Lower leg skin (tissue), 3 donors: ENCODE results near the gene JMJD7.

ENCODE experiments used
- POLR2A ChIP-seq, 2 donors: fragments of 450-650 bp; IDR thresholded peaks; one replicate each; pipeline ENCODE4 v1.6.1; 2016 to 2017; ENCODE audit warnings: antibody characterized with exemption in 2 of 2, mild to moderate bottlenecking in 1 of 2, moderate library complexity in 1 of 2
- TF ChIP-seq, protein P1 (sequence below), 3 donors: fragments of 450-650 bp; IDR thresholded peaks; one replicate each; pipeline ENCODE4 v1.5.1; 2016; ENCODE audit warnings: antibody characterized with exemption in 3 of 3, mild to moderate bottlenecking in 3 of 3, moderate library complexity in 2 of 3

DNA sequence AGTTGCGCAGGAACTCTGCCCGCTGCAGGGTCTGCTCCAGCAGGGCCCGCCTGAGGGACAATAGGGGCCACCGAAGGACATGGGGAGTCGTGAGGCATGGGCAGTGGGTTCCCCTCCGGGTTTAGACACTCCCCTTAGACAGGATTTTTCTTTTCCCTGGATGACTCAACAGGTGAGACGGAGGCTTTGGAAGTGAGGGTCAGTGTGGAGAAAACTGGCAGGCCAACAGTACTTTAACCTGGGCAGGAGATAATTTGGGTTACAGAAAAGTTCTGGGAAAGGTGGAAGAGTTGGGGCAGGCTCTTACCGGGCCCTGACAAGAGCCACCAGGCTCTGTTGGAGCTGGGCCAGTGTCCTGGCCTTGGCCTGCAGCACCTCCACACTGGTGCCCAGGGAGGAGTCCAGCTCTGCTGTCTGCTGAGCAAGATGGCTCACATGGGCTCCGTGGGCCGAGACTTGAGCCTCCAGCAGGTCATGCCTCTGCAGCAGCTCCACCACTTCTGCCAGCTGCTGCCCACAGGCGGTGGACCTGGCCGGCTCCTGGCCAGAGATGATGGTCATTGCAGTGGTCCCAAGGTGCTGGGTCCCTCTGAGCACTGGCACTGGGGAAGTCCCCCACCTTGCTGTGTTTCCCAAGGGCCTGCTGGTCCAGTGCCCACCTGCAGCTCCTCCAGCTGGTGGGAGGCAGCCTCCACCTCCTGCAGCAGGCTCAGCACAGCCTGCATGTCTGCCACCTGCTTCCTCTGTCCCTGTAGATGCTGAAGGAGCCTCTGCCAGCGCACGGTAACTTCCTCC is 55.0 kb downstream of the JMJD7 start:
- TF ChIP-seq, protein P1, sequence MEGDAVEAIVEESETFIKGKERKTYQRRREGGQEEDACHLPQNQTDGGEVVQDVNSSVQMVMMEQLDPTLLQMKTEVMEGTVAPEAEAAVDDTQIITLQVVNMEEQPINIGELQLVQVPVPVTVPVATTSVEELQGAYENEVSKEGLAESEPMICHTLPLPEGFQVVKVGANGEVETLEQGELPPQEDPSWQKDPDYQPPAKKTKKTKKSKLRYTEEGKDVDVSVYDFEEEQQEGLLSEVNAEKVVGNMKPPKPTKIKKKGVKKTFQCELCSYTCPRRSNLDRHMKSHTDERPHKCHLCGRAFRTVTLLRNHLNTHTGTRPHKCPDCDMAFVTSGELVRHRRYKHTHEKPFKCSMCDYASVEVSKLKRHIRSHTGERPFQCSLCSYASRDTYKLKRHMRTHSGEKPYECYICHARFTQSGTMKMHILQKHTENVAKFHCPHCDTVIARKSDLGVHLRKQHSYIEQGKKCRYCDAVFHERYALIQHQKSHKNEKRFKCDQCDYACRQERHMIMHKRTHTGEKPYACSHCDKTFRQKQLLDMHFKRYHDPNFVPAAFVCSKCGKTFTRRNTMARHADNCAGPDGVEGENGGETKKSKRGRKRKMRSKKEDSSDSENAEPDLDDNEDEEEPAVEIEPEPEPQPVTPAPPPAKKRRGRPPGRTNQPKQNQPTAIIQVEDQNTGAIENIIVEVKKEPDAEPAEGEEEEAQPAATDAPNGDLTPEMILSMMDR (IDR thresholded peaks at IDR 0.05): no peak
- no peak for TF ChIP-seq POLR2A (IDR thresholded peaks at IDR 0.05)
